Transverse colon (tissue), 3 donors: Measurements from ENCODE around the gene JADE2.

ENCODE experiments used
- CTCF ChIP-seq, 5 experiments: fragments of 200-600 bp in 3 of 5; fragments of 450-650 bp in 2 of 5; sonication (generic) in 3 of 5; IDR thresholded peaks; 1 replicate in 2 of 5; 2 replicates in 3 of 5; pipeline ENCODE4 v1.5.1; 2016 to 2017; ENCODE audit warnings: antibody characterized with exemption in 5 of 5, inconsistent platforms in 3 of 5, mild to moderate bottlenecking in 2 of 5, moderate library complexity in 1 of 5
- POLR2A ChIP-seq: fragments of 450-650 bp; IDR thresholded peaks from one replicate; pipeline ENCODE4 v1.6.1; 2016; ENCODE audit warnings: antibody characterized with exemption, mild to moderate bottlenecking, moderate library complexity

GRCh38 chr5:134515801-134516200 is 9.7 kb upstream of the JADE2 start:
- TF ChIP-seq POLR2A: no peak
- no peak for TF ChIP-seq CTCF (IDR thresholded peaks at IDR 0.05)
